ENCODE measurements around the gene LAMA2.

GRCh38 chr6:129494586-129494985 lies 611.6 kb downstream of the LAMA2 start:
- TF ChIP-seq CTCF (IDR thresholded peaks at IDR 0.05; ENCODE audit: extremely low read depth in 1 of 2, insufficient read depth in 1 of 2, low read depth in 1 of 2, low read length in 2 of 2) (no peak), MAX (IDR thresholded peaks at IDR 0.05; ENCODE audit: insufficient read depth, insufficient read length) (no peak), EZH2 (IDR thresholded peaks at IDR 0.05; ENCODE audit: borderline replicate concordance, low read depth, low read length, severe bottlenecking) (no peak), GATA2 (IDR thresholded peaks at IDR 0.05; ENCODE audit: insufficient read depth, insufficient read length, low read depth, low read length) (no peak), JUN (IDR thresholded peaks at IDR 0.05; ENCODE audit: borderline replicate concordance, insufficient read depth, insufficient read length, low read depth) (no peak), POLR2A (IDR thresholded peaks at IDR 0.05; ENCODE audit: low read depth, low read length) (no peak), MYC (IDR thresholded peaks at IDR 0.05; ENCODE audit: low read depth, low read length) (no peak), POLR2AphosphoS5 (IDR thresholded peaks at IDR 0.05; ENCODE audit: insufficient read depth, low read depth, low read length) (no peak), FOS (IDR thresholded peaks at IDR 0.05; ENCODE audit: borderline replicate concordance, insufficient read depth, low read length) (no peak)

Measured in endothelial cell of umbilical vein (primary cell).